ENCODE results near the gene ADAM23.

DNA sequence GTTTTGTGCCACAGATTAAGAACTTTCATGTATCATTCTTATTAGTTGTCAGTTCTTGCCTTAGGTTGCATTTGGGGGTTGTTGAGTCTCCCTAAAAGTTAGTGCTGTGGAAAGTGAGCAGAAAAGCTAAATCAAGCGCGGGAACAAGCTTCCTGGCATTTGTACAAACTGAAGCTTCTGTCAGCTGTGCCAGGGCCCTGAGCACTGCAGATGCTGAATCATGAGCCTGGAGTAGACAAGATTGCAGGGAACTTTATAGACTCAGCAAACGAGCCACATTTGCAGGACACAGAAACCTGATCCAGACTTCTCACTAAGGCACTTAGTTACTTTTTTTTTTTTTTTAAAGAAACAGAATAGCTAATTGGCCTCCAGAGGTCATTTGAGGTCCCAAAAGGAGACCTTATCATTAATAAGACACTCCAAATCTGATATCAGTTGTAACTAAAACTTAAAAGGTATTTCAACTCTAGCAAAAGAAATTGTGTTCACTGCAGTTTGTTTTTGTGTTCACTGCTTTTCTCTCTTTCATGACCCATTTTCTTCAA lies 88.7 kb downstream of the ADAM23 start:
- TF ChIP-seq, protein P1, sequence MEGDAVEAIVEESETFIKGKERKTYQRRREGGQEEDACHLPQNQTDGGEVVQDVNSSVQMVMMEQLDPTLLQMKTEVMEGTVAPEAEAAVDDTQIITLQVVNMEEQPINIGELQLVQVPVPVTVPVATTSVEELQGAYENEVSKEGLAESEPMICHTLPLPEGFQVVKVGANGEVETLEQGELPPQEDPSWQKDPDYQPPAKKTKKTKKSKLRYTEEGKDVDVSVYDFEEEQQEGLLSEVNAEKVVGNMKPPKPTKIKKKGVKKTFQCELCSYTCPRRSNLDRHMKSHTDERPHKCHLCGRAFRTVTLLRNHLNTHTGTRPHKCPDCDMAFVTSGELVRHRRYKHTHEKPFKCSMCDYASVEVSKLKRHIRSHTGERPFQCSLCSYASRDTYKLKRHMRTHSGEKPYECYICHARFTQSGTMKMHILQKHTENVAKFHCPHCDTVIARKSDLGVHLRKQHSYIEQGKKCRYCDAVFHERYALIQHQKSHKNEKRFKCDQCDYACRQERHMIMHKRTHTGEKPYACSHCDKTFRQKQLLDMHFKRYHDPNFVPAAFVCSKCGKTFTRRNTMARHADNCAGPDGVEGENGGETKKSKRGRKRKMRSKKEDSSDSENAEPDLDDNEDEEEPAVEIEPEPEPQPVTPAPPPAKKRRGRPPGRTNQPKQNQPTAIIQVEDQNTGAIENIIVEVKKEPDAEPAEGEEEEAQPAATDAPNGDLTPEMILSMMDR (IDR thresholded peaks at IDR 0.05): no peak
- TF ChIP-seq ZFX (IDR thresholded peaks at IDR 0.05; ENCODE audit: borderline replicate concordance): no peak
